K562 (cell line): ENCODE data around the gene RAD21L1. TPM values are rescaled to one million over a fixed set of nuclear protein-coding genes. Genes with fewer than 3 reads are reported as not detected.

Source experiments
- ARNT ChIP-seq, 2 experiments: fragments of 450-650 bp; IDR thresholded peaks; 2 replicates each; pipeline ENCODE4 v1.6.1; 2016; ENCODE audit warnings: mild to moderate bottlenecking in 1 of 2
- ERF ChIP-seq: fragments of 450-650 bp; formaldehyde crosslinking; IDR thresholded peaks from 2 replicates; pipeline ENCODE4 v1.4.0; 2020; ENCODE audit warnings: mild to moderate bottlenecking, mixed read lengths
- HDAC1 ChIP-seq, 2 experiments: fragments of 450-650 bp; IDR thresholded peaks; 2 replicates each; pipeline ENCODE4 v1.6.1; 2016 to 2017; ENCODE audit warnings: inconsistent platforms in 1 of 2, mild to moderate bottlenecking in 1 of 2, moderate library complexity in 1 of 2
- NR2C2 ChIP-seq, 2 experiments: fragments of 200-800 bp in 1 of 2; sonication (Bioruptor generic) in 1 of 2; sonication (generic) in 1 of 2; formaldehyde crosslinking in 1 of 2; IDR thresholded peaks; 2 replicates each; pipeline versions ENCODE4 v1.6.1 to v1.8.0; 2016 to 2022; ENCODE audit warnings: mild to moderate bottlenecking in 1 of 2, missing compliant biosample characterization in 1 of 2, missing genetic modification characterization in 1 of 2, missing genetic modification reagents in 1 of 2
- PPARD ChIP-seq: fragments of 250-450 bp; sonication (Bioruptor Pico); IDR thresholded peaks from 2 replicates; pipeline ENCODE4 v1.8.0; 2022; ENCODE audit warnings: inconsistent platforms, mild to moderate bottlenecking, moderate library complexity
- PTRF ChIP-seq: fragments of 450-650 bp; IDR thresholded peaks from 2 replicates; pipeline ENCODE4 v1.6.1; 2016; ENCODE audit warnings: mild to moderate bottlenecking, missing genetic modification characterization, missing compliant biosample characterization
- SMAD4 ChIP-seq: fragments of 250-450 bp; sonication (Bioruptor Pico); conservative IDR thresholded peaks from 2 replicates; pipeline ENCODE4 v1.8.0; 2021; ENCODE audit warnings: inconsistent platforms, mild to moderate bottlenecking, moderate library complexity
- ZNF311 ChIP-seq: fragments of 250-450 bp; sonication (Bioruptor Pico); IDR thresholded peaks from 2 replicates; pipeline ENCODE4 v1.4.0; 2020; ENCODE audit warnings: mild to moderate bottlenecking, moderate library complexity
- polyA plus RNA-seq, 8 experiments: library from polyadenylated mRNA; depleted of rRNA in 4 of 8; stranded (reverse) in 5 of 8; unstranded in 3 of 8; fragments of >200 nt; fragmentation: Nextera tagmentation in 2 of 8; fragmentation: Illumina TruSeq in 1 of 8; extraction: Ambion mirVana in 2 of 8; extraction: Trizol in 1 of 8; gene quantifications; 2 replicates each; pipeline versions ENCODE4 v1.2.1 to v1.2.3, GENCODE V29; 2011 to 2014; ENCODE audit warnings: inconsistent platforms in 1 of 8, missing spikeins in 1 of 8
- total RNA-seq, 7 experiments: library from RNA; depleted of rRNA in 6 of 7; stranded (reverse); fragments of >200 nt in 6 of 7; fragmentation: Illumina TruSeq in 2 of 7; extraction: Trizol in 2 of 7; gene quantifications; 2 replicates each; pipeline versions ENCODE4 v1.2.1 to v1.2.3, GENCODE V29; 2011 to 2021; ENCODE audit warnings: low replicate concordance in 1 of 7
- TF ChIP-seq, protein P1 (sequence below): fragments of 250-450 bp; sonication (Bioruptor Pico); IDR thresholded peaks from 2 replicates; pipeline ENCODE4 v1.4.0; 2020; ENCODE audit warnings: mild to moderate bottlenecking, moderate library complexity
- TF ChIP-seq, protein P2 (sequence below): fragments of 200-800 bp; sonication (Bioruptor generic); IDR thresholded peaks from 2 replicates; pipeline ENCODE4 v1.6.1; 2017; ENCODE audit warnings: missing genetic modification characterization, missing compliant biosample characterization
- TF ChIP-seq, protein P3 (sequence below): sonication (generic); formaldehyde crosslinking; IDR thresholded peaks from 2 replicates; pipeline ENCODE4 v1.8.0; 2023; ENCODE audit warnings: mild to moderate bottlenecking, missing genetic modification reagents
- TF ChIP-seq, protein P4 (sequence below): fragments of 250-450 bp; sonication (Bioruptor Pico); IDR thresholded peaks from 2 replicates; pipeline ENCODE4 v1.8.0; 2021; ENCODE audit warnings: moderate library complexity, mild to moderate bottlenecking, inconsistent platforms

RAD21L1 gene
- total and polyA plus RNA-seq, 9 of the 15 experiments (the other 6 are each of a cell fraction or from before 2014, with no cell fraction given): 0.17 to 1.7 (median 0.45) TPM; not detected in 1

DNA sequence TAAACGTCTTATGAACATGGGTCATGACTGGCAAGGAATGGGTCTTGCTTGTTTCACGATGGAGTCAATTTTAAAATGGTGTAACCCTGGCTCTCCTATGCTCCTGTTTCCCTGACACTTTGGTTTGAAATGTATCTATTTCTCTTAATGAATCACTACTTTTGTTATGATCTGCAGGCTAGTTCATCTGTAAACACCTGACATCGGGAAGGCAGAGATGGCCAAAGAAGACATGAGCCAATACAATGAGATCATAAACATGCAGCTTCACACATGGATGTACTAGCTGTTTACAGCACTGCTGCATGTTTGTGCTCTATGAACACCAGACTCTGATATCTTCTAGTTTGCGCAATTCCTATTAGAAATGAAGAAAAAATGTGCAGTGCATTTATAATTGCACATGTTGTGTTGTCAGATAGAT lies 11.0 kb upstream of the RAD21L1 start (continued):
- TF ChIP-seq PTRF (peak; percentile 83), SMAD4 (CRISPR knock-in tag) (peak; percentile 71), HDAC1 (IDR thresholded peaks at IDR 0.05) (no peak), ERF (CRISPR knock-in tag) (peak; percentile 33; the same call in 1 of the 2 replicates), ZNF311 (peak; percentile 93), PPARD (CRISPR knock-in tag) (0 out of 2 replicates have a peak, but pooled peaks have one; percentile 48), ARNT (IDR thresholded peaks at IDR 0.05) (no peak), NR2C2 (CRISPR knock-in tag; IDR thresholded peaks at IDR 0.05) (no peak), NR2C2 (tag; IDR thresholded peaks at IDR 0.05) (peak; percentile 34)
- TF ChIP-seq, protein P1, sequence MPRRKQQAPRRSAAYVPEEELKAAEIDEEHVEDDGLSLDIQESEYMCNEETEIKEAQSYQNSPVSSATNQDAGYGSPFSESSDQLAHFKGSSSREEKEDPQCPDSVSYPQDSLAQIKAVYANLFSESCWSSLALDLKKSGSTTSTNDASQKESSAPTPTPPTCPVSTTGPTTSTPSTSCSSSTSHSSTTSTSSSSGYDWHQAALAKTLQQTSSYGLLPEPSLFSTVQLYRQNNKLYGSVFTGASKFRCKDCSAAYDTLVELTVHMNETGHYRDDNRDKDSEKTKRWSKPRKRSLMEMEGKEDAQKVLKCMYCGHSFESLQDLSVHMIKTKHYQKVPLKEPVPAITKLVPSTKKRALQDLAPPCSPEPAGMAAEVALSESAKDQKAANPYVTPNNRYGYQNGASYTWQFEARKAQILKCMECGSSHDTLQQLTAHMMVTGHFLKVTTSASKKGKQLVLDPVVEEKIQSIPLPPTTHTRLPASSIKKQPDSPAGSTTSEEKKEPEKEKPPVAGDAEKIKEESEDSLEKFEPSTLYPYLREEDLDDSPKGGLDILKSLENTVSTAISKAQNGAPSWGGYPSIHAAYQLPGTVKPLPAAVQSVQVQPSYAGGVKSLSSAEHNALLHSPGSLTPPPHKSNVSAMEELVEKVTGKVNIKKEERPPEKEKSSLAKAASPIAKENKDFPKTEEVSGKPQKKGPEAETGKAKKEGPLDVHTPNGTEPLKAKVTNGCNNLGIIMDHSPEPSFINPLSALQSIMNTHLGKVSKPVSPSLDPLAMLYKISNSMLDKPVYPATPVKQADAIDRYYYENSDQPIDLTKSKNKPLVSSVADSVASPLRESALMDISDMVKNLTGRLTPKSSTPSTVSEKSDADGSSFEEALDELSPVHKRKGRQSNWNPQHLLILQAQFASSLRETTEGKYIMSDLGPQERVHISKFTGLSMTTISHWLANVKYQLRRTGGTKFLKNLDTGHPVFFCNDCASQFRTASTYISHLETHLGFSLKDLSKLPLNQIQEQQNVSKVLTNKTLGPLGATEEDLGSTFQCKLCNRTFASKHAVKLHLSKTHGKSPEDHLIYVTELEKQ (CRISPR knock-in tag): 0 out of 2 replicates have a peak, but pooled peaks have one; percentile 46
- TF ChIP-seq, protein P2, sequence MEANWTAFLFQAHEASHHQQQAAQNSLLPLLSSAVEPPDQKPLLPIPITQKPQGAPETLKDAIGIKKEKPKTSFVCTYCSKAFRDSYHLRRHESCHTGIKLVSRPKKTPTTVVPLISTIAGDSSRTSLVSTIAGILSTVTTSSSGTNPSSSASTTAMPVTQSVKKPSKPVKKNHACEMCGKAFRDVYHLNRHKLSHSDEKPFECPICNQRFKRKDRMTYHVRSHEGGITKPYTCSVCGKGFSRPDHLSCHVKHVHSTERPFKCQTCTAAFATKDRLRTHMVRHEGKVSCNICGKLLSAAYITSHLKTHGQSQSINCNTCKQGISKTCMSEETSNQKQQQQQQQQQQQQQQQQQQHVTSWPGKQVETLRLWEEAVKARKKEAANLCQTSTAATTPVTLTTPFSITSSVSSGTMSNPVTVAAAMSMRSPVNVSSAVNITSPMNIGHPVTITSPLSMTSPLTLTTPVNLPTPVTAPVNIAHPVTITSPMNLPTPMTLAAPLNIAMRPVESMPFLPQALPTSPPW (CRISPR knock-in tag): peak; percentile 26; the same call in 1 of the 2 replicates
- TF ChIP-seq, protein P3, sequence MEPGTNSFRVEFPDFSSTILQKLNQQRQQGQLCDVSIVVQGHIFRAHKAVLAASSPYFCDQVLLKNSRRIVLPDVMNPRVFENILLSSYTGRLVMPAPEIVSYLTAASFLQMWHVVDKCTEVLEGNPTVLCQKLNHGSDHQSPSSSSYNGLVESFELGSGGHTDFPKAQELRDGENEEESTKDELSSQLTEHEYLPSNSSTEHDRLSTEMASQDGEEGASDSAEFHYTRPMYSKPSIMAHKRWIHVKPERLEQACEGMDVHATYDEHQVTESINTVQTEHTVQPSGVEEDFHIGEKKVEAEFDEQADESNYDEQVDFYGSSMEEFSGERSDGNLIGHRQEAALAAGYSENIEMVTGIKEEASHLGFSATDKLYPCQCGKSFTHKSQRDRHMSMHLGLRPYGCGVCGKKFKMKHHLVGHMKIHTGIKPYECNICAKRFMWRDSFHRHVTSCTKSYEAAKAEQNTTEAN: no peak
- TF ChIP-seq, protein P4, sequence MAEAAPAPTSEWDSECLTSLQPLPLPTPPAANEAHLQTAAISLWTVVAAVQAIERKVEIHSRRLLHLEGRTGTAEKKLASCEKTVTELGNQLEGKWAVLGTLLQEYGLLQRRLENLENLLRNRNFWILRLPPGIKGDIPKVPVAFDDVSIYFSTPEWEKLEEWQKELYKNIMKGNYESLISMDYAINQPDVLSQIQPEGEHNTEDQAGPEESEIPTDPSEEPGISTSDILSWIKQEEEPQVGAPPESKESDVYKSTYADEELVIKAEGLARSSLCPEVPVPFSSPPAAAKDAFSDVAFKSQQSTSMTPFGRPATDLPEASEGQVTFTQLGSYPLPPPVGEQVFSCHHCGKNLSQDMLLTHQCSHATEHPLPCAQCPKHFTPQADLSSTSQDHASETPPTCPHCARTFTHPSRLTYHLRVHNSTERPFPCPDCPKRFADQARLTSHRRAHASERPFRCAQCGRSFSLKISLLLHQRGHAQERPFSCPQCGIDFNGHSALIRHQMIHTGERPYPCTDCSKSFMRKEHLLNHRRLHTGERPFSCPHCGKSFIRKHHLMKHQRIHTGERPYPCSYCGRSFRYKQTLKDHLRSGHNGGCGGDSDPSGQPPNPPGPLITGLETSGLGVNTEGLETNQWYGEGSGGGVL (CRISPR knock-in tag): peak; percentile 57; the same call in 1 of the 2 replicates
